Mesenchymal stem cell (in vitro differentiated cells and primary cell): ENCODE results near the gene LCN1.
A peak's percentile ranks its signal among the peaks of the same experiment; 100 is the strongest.

Source experiments
- DNase-seq: peaks from one replicate; pipeline ENCODE4 v3.0.0-alpha.2; 2013
- H2AFZ ChIP-seq: one replicate; pipeline ENCODE4 v1.6.1; 2013; ENCODE audit warnings: low read depth, mild to moderate bottlenecking, control low read depth, inconsistent platforms, low read length, moderate library complexity
- H2AK5ac ChIP-seq: 2 replicates; pipeline ENCODE4 v1.6.1; 2013; ENCODE audit warnings: low read length, moderate library complexity, mild to moderate bottlenecking, inconsistent platforms; ENCODE audit not compliant: severe bottlenecking
- H2BK120ac ChIP-seq: one replicate; pipeline ENCODE4 v1.6.1; 2013; ENCODE audit warnings: low read depth, mild to moderate bottlenecking, inconsistent platforms, low read length, moderate library complexity
- H2BK12ac ChIP-seq, 2 experiments: one replicate each; pipeline ENCODE4 v1.6.1; 2013; ENCODE audit warnings: inconsistent platforms in 2 of 2, low read length in 2 of 2, mild to moderate bottlenecking in 2 of 2, moderate library complexity in 2 of 2, control low read depth in 1 of 2
- H2BK15ac ChIP-seq: one replicate; pipeline ENCODE4 v1.6.1; 2013; ENCODE audit warnings: mild to moderate bottlenecking, low read depth, inconsistent platforms; ENCODE audit not compliant: poor library complexity, severe bottlenecking
- H2BK5ac ChIP-seq: 2 replicates; pipeline ENCODE4 v1.6.1; 2013; ENCODE audit warnings: low read depth, mild to moderate bottlenecking, low read length, control low read depth, inconsistent platforms; ENCODE audit not compliant: poor library complexity, severe bottlenecking
- H3K14ac ChIP-seq, 2 experiments: one replicate each; pipeline ENCODE4 v1.6.1; 2013; ENCODE audit warnings: inconsistent platforms in 2 of 2, low read length in 2 of 2, control low read depth in 1 of 2, mild to moderate bottlenecking in 1 of 2, moderate library complexity in 1 of 2
- H3K18ac ChIP-seq, 2 experiments: one replicate each; pipeline ENCODE4 v1.6.1; 2013; ENCODE audit warnings: inconsistent platforms in 2 of 2, low read length in 2 of 2, control low read depth in 1 of 2, low read depth in 1 of 2, mild to moderate bottlenecking in 1 of 2
- H3K23ac ChIP-seq, 2 experiments: one replicate each; pipeline ENCODE4 v1.6.1; 2013; ENCODE audit warnings: inconsistent platforms in 2 of 2, low read length in 2 of 2, mild to moderate bottlenecking in 2 of 2, moderate library complexity in 2 of 2, control low read depth in 1 of 2
- H3K27ac ChIP-seq: 2 replicates; pipeline ENCODE4 v1.5.1; 2013; ENCODE audit warnings: mild to moderate bottlenecking, moderate library complexity, low read length, control low read depth, inconsistent platforms; ENCODE audit not compliant: poor library complexity, severe bottlenecking
- H3K27me3 ChIP-seq, 2 experiments: 2 replicates each; pipeline versions ENCODE4 v1.6.1 to v1.7.0; 2013; ENCODE audit warnings: low read length in 2 of 2, mild to moderate bottlenecking in 2 of 2, moderate library complexity in 2 of 2, control low read depth in 1 of 2, inconsistent platforms in 1 of 2; ENCODE audit not compliant: control insufficient read depth in 1 of 2, insufficient read depth in 1 of 2
- H3K36me3 ChIP-seq, 2 experiments: 2 replicates each; pipeline versions ENCODE4 v1.6.1 to v1.7.0; 2013; ENCODE audit warnings: low read length in 2 of 2, control low read depth in 1 of 2, inconsistent platforms in 1 of 2, low read depth in 1 of 2, mild to moderate bottlenecking in 1 of 2; ENCODE audit not compliant: insufficient read depth in 2 of 2, control insufficient read depth in 1 of 2
- H3K4ac ChIP-seq, 2 experiments: one replicate each; pipeline ENCODE4 v1.6.1; 2013; ENCODE audit warnings: inconsistent platforms in 2 of 2, low read length in 2 of 2, mild to moderate bottlenecking in 2 of 2, moderate library complexity in 2 of 2, control low read depth in 1 of 2, low read depth in 1 of 2
- H3K4me1 ChIP-seq: 2 replicates; pipeline ENCODE4 v1.6.1; 2013; ENCODE audit warnings: low read depth, low read length, control low read depth; ENCODE audit not compliant: control insufficient read depth, insufficient read depth
- H3K4me2 ChIP-seq: 2 replicates; pipeline ENCODE4 v1.6.1; 2013; ENCODE audit warnings: low read length, mild to moderate bottlenecking, inconsistent platforms; ENCODE audit not compliant: poor library complexity, severe bottlenecking
- H3K4me3 ChIP-seq, 2 experiments: 2 replicates each; pipeline versions ENCODE4 v1.5.1 to v1.7.0; 2013; ENCODE audit warnings: low read length in 2 of 2, mild to moderate bottlenecking in 2 of 2, control low read depth in 1 of 2, low read depth in 1 of 2; ENCODE audit not compliant: insufficient read depth in 1 of 2
- H3K79me1 ChIP-seq: replicated peaks from 2 replicates; pipeline ENCODE4 v1.6.1; 2013; ENCODE audit warnings: mild to moderate bottlenecking, control low read depth, low read length, inconsistent platforms; ENCODE audit not compliant: poor library complexity, severe bottlenecking
- H3K9ac ChIP-seq: 2 replicates; pipeline ENCODE4 v1.7.0; 2013; ENCODE audit warnings: mild to moderate bottlenecking, low read length, moderate library complexity
- H3K9me3 ChIP-seq: 2 replicates; pipeline ENCODE4 v1.7.0; 2013; ENCODE audit warnings: mild to moderate bottlenecking, low read length; ENCODE audit not compliant: control insufficient read depth
- H4K8ac ChIP-seq: one replicate; pipeline ENCODE4 v1.6.1; 2013; ENCODE audit warnings: inconsistent platforms, mild to moderate bottlenecking, low read length, moderate library complexity
- H4K91ac ChIP-seq: one replicate; pipeline ENCODE4 v1.6.1; 2013; ENCODE audit warnings: mild to moderate bottlenecking, low read length, inconsistent platforms
- WGBS: methylation state at CpG from one replicate; pipeline ENCODE4 v1.1.7; 2013; ENCODE audit warnings: mixed read lengths; 5-methylcytosine and 5-hydroxymethylcytosine counted together

LCN1 gene

DNA sequence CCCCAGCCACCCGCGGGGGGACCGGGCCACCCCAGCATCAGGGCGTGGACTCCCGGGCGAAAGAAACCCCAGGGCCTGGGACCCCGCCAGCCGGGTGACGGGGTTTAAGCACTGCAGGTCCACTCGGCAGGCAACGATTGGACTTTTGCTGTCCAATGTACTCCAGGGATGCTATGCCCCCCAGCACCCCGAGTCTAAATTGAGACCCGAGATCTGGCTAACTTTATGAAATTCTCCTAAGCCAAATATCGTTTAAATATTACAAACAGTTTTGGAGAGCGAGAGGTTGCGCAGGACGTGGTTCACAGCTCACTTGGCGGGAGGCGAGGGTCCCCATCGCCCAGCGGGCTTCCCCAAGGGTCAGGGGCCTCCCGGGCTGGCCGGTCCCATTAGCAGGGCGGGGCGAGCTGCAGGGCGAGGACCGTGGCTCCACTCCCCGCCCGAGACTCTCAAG lies 21.1 kb upstream of the LCN1 start:
- Histone ChIP-seq H2AFZ (peak overlapping the region; percentile 92), H3K36me3 (peaks cover 27 to 36% of the 10 kb centered on the region in 2 experiments), H3K9ac (peak overlapping the region; percentile 93), H3K4ac (peak overlapping the region in 1 of 2 experiments; percentile 6), H3K4me2 (peak overlapping the region; percentile 100), H3K4me3 (peak overlapping the region; percentile 82 to 96), H3K27me3 (no peaks in the 10 kb centered on the region), H3K23ac (no peak overlapping the region), H2BK12ac (peak overlapping the region in 1 of 2 experiments; percentile 51), H3K79me1 (peaks cover 31% of the 10 kb centered on the region), H2BK120ac (peak overlapping the region; percentile 92), H2BK5ac (no peak overlapping the region), H3K14ac (peak overlapping the region in 1 of 2 experiments; percentile 68), H4K8ac (peak overlapping the region; percentile 73), H2AK5ac (no peak overlapping the region), H3K18ac (peak overlapping the region; percentile 82 to 88), H3K4me1 (peaks cover 29% of the 10 kb centered on the region), H4K91ac (peak overlapping the region; percentile 80), H3K27ac (no peak overlapping the region), H3K9me3 (no peaks in the 10 kb centered on the region), H2BK15ac (peak overlapping the region; percentile 74)
- 0% methylated on average over 27 of the region's 29 CpGs for WGBS
- DNase-seq: no peak

DNA sequence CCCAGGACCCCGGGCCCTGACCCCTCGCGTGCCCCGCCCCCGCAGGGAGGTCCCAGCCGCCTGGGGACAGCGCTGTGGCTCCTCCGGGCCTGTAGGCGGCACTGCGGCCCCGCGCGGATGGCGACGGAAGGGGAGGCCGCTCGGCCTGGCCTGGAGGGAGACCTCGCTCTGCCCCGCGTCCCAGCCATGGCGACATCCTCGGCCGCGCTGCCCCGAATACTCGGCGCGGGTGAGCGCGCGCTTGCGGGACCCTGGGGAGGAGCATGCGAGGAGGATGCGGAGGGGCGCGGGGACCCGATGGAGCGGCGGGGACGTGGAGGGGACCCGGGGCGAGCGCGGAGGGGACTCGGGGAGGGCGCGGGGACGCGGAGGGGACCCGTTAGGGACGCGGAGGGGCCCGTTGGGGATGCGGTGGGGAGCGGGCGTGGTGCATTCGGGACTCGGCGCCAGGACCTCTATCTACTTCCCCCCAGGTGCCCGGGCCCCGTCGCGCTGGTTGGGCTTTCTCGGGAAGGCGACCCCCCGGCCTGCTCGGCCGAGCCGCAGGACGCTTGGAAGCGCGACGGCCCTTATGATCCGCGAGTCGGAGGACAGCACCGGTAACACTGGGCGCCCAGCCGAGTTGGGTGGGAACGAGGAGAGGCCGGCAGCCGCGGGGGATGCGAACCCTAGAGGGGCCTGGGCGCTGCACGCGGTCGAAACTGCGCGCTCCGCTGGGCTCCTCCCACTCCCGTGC lies 20.5 kb upstream of the LCN1 start, which contains the start of gene MRPS2:
Gene MRPS2 (plus strand): TSS at position 158 of the 736 bp plus-strand sequence. CDS start 29 bp downstream, at position 187.
- H2BK15ac ChIP-seq: peak within 1 kb of the TSS; percentile 74
- H2BK120ac ChIP-seq: peak within 1 kb of the TSS; percentile 92

GRCh38 chr9:135501261-135502167 lies 19.7 kb upstream of the LCN1 start:
- H3K79me1 ChIP-seq: peaks cover 37% of the 10 kb centered on the region
- H4K91ac ChIP-seq: peak overlapping the region; percentile 43
- H2BK120ac ChIP-seq: no peak overlapping the region
- H3K4me3 ChIP-seq: peak overlapping the region; percentile 82 to 96
- peak overlapping the region; percentile 93 for H3K9ac ChIP-seq
- H3K14ac ChIP-seq: peak overlapping the region in 1 of 2 experiments; percentile 11
- peak overlapping the region; percentile 72 for H3K4me2 ChIP-seq
- H3K4me1 ChIP-seq: peaks cover 37% of the 10 kb centered on the region
- 49% methylated on average over 38 of the region's 38 CpGs for WGBS
- H4K8ac ChIP-seq: no peak overlapping the region
- no peak overlapping the region for H2BK5ac ChIP-seq
- no peaks in the 10 kb centered on the region for H3K27me3 ChIP-seq
- no peak overlapping the region for H2BK15ac ChIP-seq
- H3K23ac ChIP-seq: peak overlapping the region in 1 of 2 experiments; percentile 50
- H2AK5ac ChIP-seq: no peak overlapping the region
- no peaks in the 10 kb centered on the region for H3K9me3 ChIP-seq
- no peak overlapping the region for H2AFZ ChIP-seq
- peak; percentile 74 for DNase-seq
- H3K27ac ChIP-seq: no peak overlapping the region
- no peak overlapping the region for H3K18ac ChIP-seq
- H3K36me3 ChIP-seq: peaks cover 31 to 49% of the 10 kb centered on the region in 2 experiments
- H2BK12ac ChIP-seq: no peak overlapping the region
- peak overlapping the region in 1 of 2 experiments; percentile 30 for H3K4ac ChIP-seq

More for the DNA sequence above, 20.5 kb upstream of the LCN1 start, which contains the start of gene MRPS2:
- H2AFZ ChIP-seq: peak within 1 kb of the TSS; percentile 92
- under 1% methylated on average over 56 of the region's 92 CpGs for WGBS
- H3K18ac ChIP-seq: peak within 1 kb of the TSS; percentile 82 to 88
- H2BK12ac ChIP-seq: peak within 1 kb of the TSS in 1 of 2 experiments; percentile 51
- H3K9ac ChIP-seq: peak within 1 kb of the TSS; percentile 93
- peak within 1 kb of the TSS in 1 of 2 experiments; percentile 14 for H3K23ac ChIP-seq
- DNase-seq: peak; percentile 91
- peak within 1 kb of the TSS; percentile 100 for H3K4me2 ChIP-seq
- H2BK5ac ChIP-seq: no peak within 1 kb of the TSS
- H3K36me3 ChIP-seq: peaks cover 31 to 42% of the 10 kb centered on the region in 2 experiments
- peak within 1 kb of the TSS; percentile 31 to 60 for H3K4ac ChIP-seq
- H3K79me1 ChIP-seq: peaks cover 37% of the 10 kb centered on the region
- no peak within 1 kb of the TSS for H3K27ac ChIP-seq
- H3K4me3 ChIP-seq: peak within 1 kb of the TSS; percentile 82 to 96
- H3K9me3 ChIP-seq: no peaks in the 10 kb centered on the region
- H4K8ac ChIP-seq: peak within 1 kb of the TSS; percentile 97
- H4K91ac ChIP-seq: peak within 1 kb of the TSS; percentile 80
- H2AK5ac ChIP-seq: no peak within 1 kb of the TSS
- no peaks in the 10 kb centered on the region for H3K27me3 ChIP-seq
- H3K14ac ChIP-seq: peak within 1 kb of the TSS in 1 of 2 experiments; percentile 75
- peaks cover 33% of the 10 kb centered on the region for H3K4me1 ChIP-seq
